AG04450 (cell line): Measurements from ENCODE around the gene TTLL11. TPM values are rescaled to one million over a fixed set of nuclear protein-coding genes. Genes with fewer than 3 reads are reported as not detected.

Experiments used
- CTCF ChIA-PET: fragments of 300-600, 350-600 bp; formaldehyde crosslinking; extraction: SDS; loops from one replicate; lab custom pipeline; 2022; ENCODE audit warnings: antibody characterized with exemption, inconsistent platforms; lab: Charles Lee
- POLR2A ChIA-PET: fragments of 350-600 bp; formaldehyde crosslinking; extraction: SDS; loops from one replicate; lab custom pipeline; 2021; ENCODE audit warnings: antibody characterized with exemption, inconsistent platforms; lab: Yijun Ruan, JAX
- DNase-seq: peaks from one replicate; pipeline ENCODE4 v3.0.0-alpha.2; 2011; ENCODE audit warnings: low read depth, low spot score
- H3K27ac ChIP-seq: one replicate; pipeline ENCODE4 v1.5.1; 2012; ENCODE audit warnings: low read depth, low read length, control low read depth
- H3K27me3 ChIP-seq: one replicate; pipeline ENCODE4 v1.6.0; 2012; ENCODE audit warnings: low read length; ENCODE audit not compliant: control insufficient read depth, insufficient read depth
- H3K4me3 ChIP-seq: 2 replicates; pipeline ENCODE4 v1.5.1; 2011; ENCODE audit warnings: mild to moderate bottlenecking, low read depth, low read length, control low read depth
- H3K9me3 ChIP-seq: 2 replicates; pipeline ENCODE4 v1.5.1; 2012; ENCODE audit warnings: low read length; ENCODE audit not compliant: control insufficient read depth, insufficient read depth
- polyA plus RNA-seq: library from polyadenylated mRNA; depleted of rRNA; stranded (reverse); fragments of >200 nt; gene quantifications from 2 replicates; pipeline ENCODE4 v1.2.3, GENCODE V29; 2011
- TF ChIP-seq, protein P1 (sequence below): IDR thresholded peaks from 2 replicates; pipeline ENCODE4 v1.5.1; 2011; ENCODE audit warnings: low read depth, low read length, control low read depth, inconsistent platforms

The TTLL11 gene
- polyA plus RNA-seq, 1 experiment = 4.6 TPM

DNA sequence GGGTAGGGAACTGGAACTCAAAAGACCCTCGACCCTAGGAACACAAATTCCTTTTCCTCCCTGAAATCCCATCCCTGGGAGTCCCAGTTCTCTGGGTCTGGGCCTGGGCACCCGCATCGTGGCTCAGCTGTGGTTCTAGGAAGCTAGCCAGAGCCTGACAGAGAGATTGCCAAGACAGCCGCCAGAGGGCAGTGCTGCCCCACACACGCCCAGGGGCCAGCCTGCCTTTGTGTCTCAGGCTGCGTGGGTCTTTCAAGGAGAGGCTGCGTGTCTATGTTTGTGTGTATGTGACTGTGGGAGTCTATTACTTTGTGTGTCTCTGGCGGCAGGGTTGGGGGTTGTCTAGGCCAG lies 32.0 kb upstream of the TTLL11 start:
- peak; percentile 47 for DNase-seq
- ChIA-PET POLR2A (interaction anchor here (0.6 to 2.4 kb wide), 5 partner anchors 9 to 225 kb away, joined by 3 to 13 read pairs (median 4); no protein-coding TSS in a partner anchor), CTCF (interaction anchor here (0.6 to 9.4 kb wide), 29 partner anchors 10 to 693 kb away, joined by 3 to 378 read pairs (median 5); partner anchors contain the start of genes MRRF and RBM18)
- H3K27ac ChIP-seq = no peak overlapping the region
- no peaks in the 10 kb centered on the region; the same call in 1 of the 2 replicates for H3K9me3 ChIP-seq
- peaks cover 2% of the 10 kb centered on the region for H3K27me3 ChIP-seq
- H3K4me3 ChIP-seq = no peak overlapping the region
- TF ChIP-seq, protein P1, sequence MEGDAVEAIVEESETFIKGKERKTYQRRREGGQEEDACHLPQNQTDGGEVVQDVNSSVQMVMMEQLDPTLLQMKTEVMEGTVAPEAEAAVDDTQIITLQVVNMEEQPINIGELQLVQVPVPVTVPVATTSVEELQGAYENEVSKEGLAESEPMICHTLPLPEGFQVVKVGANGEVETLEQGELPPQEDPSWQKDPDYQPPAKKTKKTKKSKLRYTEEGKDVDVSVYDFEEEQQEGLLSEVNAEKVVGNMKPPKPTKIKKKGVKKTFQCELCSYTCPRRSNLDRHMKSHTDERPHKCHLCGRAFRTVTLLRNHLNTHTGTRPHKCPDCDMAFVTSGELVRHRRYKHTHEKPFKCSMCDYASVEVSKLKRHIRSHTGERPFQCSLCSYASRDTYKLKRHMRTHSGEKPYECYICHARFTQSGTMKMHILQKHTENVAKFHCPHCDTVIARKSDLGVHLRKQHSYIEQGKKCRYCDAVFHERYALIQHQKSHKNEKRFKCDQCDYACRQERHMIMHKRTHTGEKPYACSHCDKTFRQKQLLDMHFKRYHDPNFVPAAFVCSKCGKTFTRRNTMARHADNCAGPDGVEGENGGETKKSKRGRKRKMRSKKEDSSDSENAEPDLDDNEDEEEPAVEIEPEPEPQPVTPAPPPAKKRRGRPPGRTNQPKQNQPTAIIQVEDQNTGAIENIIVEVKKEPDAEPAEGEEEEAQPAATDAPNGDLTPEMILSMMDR = peak; percentile 97

DNA sequence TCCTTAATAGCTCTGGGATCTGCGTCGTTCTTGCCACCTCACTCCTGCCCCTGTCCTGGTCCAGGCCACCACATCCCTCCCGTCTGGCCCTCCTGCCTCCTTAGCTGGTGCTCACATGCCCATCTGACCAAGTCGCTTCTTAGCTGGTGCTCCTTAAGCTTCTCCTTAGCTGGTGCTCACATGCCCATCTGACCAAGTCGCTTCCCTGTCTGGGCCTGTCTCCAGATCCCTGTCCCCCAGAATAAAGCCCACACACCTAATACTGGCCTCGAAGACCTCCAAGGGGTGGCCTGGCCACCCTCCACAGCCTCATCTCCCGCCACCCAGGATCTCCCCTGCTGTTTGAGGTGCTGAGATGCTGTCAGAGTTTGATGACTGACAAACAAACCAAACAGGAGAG lies 31.4 kb upstream of the TTLL11 start:
- TF ChIP-seq, protein P1 = no peak

DNA sequence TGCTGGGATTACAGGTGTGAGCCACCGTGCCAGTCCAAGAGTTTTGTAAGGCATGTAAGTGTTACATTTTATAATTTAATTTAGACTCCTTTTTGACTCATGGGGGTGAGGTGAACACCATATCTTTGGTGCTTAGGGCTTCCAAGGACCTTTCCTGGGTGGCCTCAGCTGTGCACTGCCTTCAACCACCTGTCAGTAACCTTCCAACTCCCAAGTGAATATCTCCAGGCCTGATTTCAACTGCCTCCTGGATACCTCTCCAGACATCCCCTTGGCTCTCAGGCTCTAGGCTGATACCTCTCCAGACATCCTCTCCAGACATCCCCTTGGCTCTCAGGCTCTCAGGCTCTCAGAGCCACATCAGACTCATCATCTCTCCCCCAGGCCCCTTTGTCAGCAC lies 30.9 kb upstream of the TTLL11 start:
- ChIA-PET POLR2A (interaction anchor here (2.4 kb wide), 1 partner anchor 226 kb away, joined by 13 read pairs; no protein-coding TSS in a partner anchor), CTCF (interaction anchor here (0.6 to 9.4 kb wide), 19 partner anchors 9 to 687 kb away, joined by 3 to 378 read pairs (median 7); partner anchors contain the start of genes MRRF and RBM18)
- no peak for DNase-seq
- no peaks in the 10 kb centered on the region for H3K9me3 ChIP-seq
- H3K4me3 ChIP-seq = no peak overlapping the region
- H3K27ac ChIP-seq = no peak overlapping the region
- TF ChIP-seq, protein P1 = no peak
- H3K27me3 ChIP-seq = no peaks in the 10 kb centered on the region

More for the DNA sequence above, 31.4 kb upstream of the TTLL11 start:
- H3K4me3 ChIP-seq = no peak overlapping the region
- no peaks in the 10 kb centered on the region for H3K9me3 ChIP-seq
- ChIA-PET CTCF (interaction anchor here (0.6 to 9.4 kb wide), 30 partner anchors 8 to 694 kb away, joined by 3 to 378 read pairs (median 6); partner anchors contain the start of genes MRRF and RBM18), POLR2A (interaction anchor here (0.6 to 2.4 kb wide), 3 partner anchors 25 to 456 kb away, joined by 3 to 13 read pairs (median 4); no protein-coding TSS in a partner anchor)
- peaks cover 2% of the 10 kb centered on the region for H3K27me3 ChIP-seq
- no peak for DNase-seq
- H3K27ac ChIP-seq = no peak overlapping the region

DNA sequence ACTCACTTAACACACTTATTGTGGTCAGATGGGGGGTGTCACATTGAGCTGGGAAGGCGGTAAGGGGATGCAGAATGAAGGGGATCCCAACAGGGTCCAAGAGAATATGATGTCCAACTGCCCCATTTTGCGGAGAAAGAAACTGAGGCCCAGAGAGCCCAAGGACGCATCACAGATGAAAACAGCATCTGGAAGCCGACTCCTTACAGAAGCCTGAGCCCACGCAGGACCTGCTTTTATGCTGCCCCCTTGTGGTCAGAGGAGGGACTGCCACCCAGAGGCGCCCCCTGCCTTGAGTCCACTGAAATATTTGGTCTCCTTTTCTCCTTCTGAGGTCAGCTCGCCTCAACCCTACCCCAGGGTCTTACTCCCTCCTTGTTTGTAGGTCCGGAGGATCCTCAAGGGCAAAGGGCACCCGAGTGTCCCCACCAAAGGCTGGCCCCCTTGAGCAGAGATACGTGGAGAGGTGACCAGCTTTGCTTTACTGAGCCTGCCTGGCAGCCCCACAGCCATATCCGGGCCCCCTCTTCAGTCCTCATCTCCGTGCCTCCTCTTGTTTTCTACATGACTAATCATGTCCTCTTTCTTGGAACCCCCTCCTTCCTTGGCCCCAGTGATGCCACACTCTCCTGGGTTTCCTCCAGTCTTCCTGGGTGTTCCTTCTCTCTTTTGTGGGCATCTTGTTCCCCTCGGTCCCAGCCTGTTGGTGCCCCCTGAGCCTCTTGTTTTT lies 30.0 kb upstream of the TTLL11 start:
- ChIA-PET POLR2A (no interaction called here), CTCF (interaction anchor here (0.6 to 9.4 kb wide), 32 partner anchors 10 to 688 kb away, joined by 3 to 378 read pairs (median 3); partner anchors contain the start of genes MRRF, NDUFA8 and RBM18)
- no peak overlapping the region for H3K4me3 ChIP-seq
- no peak overlapping the region for H3K27ac ChIP-seq
- peak; percentile 47 for DNase-seq
- no peaks in the 10 kb centered on the region for H3K9me3 ChIP-seq
- TF ChIP-seq, protein P1 = peak; percentile 100
- no peaks in the 10 kb centered on the region for H3K27me3 ChIP-seq
